Neural cell (in vitro differentiated cells): Measurements from ENCODE around the gene JMJD1C. TPM values are rescaled to one million over a fixed set of nuclear protein-coding genes. Genes with fewer than 3 reads are reported as not detected.
"Not testable (repeated sequence)": the region's sequence is repeated elsewhere in the genome, so short reads cannot be mapped to it uniquely, and the experiment has no call there.

Experiments used
- H2AFZ ChIP-seq: fragments of 200-600, 300-800 bp; sonication (generic), shearing (Covaris generic); 2 replicates; pipeline ENCODE4 v1.6.0; 2014; ENCODE audit warnings: low read depth, mild to moderate bottlenecking, antibody characterized with exemption, low read length, moderate library complexity
- H3F3A ChIP-seq: fragments of 200-600 bp; shearing (Covaris generic); 2 replicates; pipeline ENCODE4 v1.6.1; 2016; ENCODE audit warnings: mild to moderate bottlenecking, moderate library complexity, mixed read lengths, antibody characterized with exemption, low read length; ENCODE audit not compliant: insufficient read depth, poor library complexity, severe bottlenecking
- H3K27ac ChIP-seq: fragments of 200-600, 300-800 bp; sonication (generic), shearing (Covaris generic); 2 replicates; pipeline ENCODE4 v1.5.1; 2014; ENCODE audit warnings: mild to moderate bottlenecking, low read length, moderate library complexity
- H3K27me3 ChIP-seq: fragments of 300-800, 200-600 bp; sonication (generic), shearing (Covaris generic); 2 replicates; pipeline ENCODE4 v1.6.0; 2014; ENCODE audit warnings: mild to moderate bottlenecking, low read depth, low read length, moderate library complexity; ENCODE audit not compliant: insufficient read depth
- H3K36me3 ChIP-seq: fragments of 300-800, 200-600 bp; sonication (generic), shearing (Covaris generic); 2 replicates; pipeline ENCODE4 v1.5.1; 2014; ENCODE audit warnings: mild to moderate bottlenecking, antibody characterized with exemption, low read length, moderate library complexity; ENCODE audit not compliant: insufficient read depth
- H3K4me2 ChIP-seq: fragments of 300-800, 200-600 bp; sonication (generic), shearing (Covaris generic); 2 replicates; pipeline ENCODE4 v1.6.0; 2014; ENCODE audit warnings: mild to moderate bottlenecking, low read length
- H3K4me3 ChIP-seq: fragments of 300-800, 200-600 bp; sonication (generic), shearing (Covaris generic); 2 replicates; pipeline ENCODE4 v1.5.1; 2014; ENCODE audit warnings: mild to moderate bottlenecking, low read length, moderate library complexity
- H3K79me2 ChIP-seq: fragments of 200-600 bp; shearing (Covaris generic); replicated peaks from 2 replicates; pipeline ENCODE4 v1.6.0; 2014; ENCODE audit warnings: mild to moderate bottlenecking, low read length, moderate library complexity; ENCODE audit not compliant: insufficient read depth
- H3K9ac ChIP-seq: fragments of 300-800, 200-600 bp; sonication (generic), shearing (Covaris generic); 2 replicates; pipeline ENCODE4 v1.6.1; 2016; ENCODE audit warnings: mild to moderate bottlenecking, low read length, mixed read lengths
- H3K9me2 ChIP-seq: fragments of 200-600 bp; shearing (Covaris generic); 2 replicates; pipeline ENCODE4 v1.6.1; 2016; ENCODE audit warnings: mild to moderate bottlenecking, low read length, mixed read lengths; ENCODE audit not compliant: insufficient read depth
- H3K9me3 ChIP-seq: fragments of 200-600, 300-800 bp; sonication (generic), shearing (Covaris generic); 2 replicates; pipeline ENCODE4 v1.6.1; 2016; ENCODE audit warnings: mild to moderate bottlenecking, mixed run types, low read length, moderate library complexity, mixed read lengths
- H4K20me1 ChIP-seq: fragments of 200-600 bp; shearing (Covaris generic); 2 replicates; pipeline ENCODE4 v1.6.1; 2016; ENCODE audit warnings: mild to moderate bottlenecking, mixed run types; ENCODE audit not compliant: insufficient read depth
- CTCF ChIP-seq: fragments of 450-650 bp; IDR thresholded peaks from 2 replicates; pipeline ENCODE4 v1.5.1; 2014; ENCODE audit warnings: antibody characterized with exemption, mild to moderate bottlenecking, moderate library complexity; ENCODE audit not compliant: poor library complexity, severe bottlenecking
- EP300 ChIP-seq: fragments of 450-650 bp; conservative IDR thresholded peaks from 2 replicates; pipeline ENCODE4 v1.6.1; 2014; ENCODE audit warnings: antibody characterized with exemption, mild to moderate bottlenecking, moderate library complexity; ENCODE audit not compliant: poor library complexity, severe bottlenecking
- EZH2 ChIP-seq: fragments of 200-600, 300-800 bp; shearing (Covaris generic), sonication (generic); IDR thresholded peaks from 2 replicates; pipeline ENCODE4 v1.6.1; 2014; ENCODE audit warnings: antibody characterized with exemption, low read length, borderline replicate concordance, mild to moderate bottlenecking; ENCODE audit not compliant: insufficient read depth, poor library complexity, severe bottlenecking
- MXI1 ChIP-seq: fragments of 450-650 bp; conservative IDR thresholded peaks from 2 replicates; pipeline ENCODE4 v1.6.1; 2014; ENCODE audit warnings: antibody characterized with exemption, mild to moderate bottlenecking; ENCODE audit not compliant: poor library complexity, severe bottlenecking
- POLR2AphosphoS5 ChIP-seq: IDR thresholded peaks from 2 replicates; pipeline ENCODE4 v1.6.1; 2012
- RAD21 ChIP-seq: fragments of 450-650 bp; conservative IDR thresholded peaks from 2 replicates; pipeline ENCODE4 v1.6.1; 2014; ENCODE audit warnings: antibody characterized with exemption, mild to moderate bottlenecking, moderate library complexity
- SMC3 ChIP-seq: fragments of 450-650 bp; conservative IDR thresholded peaks from 2 replicates; pipeline ENCODE4 v1.6.1; 2014; ENCODE audit warnings: antibody characterized with exemption, mild to moderate bottlenecking, moderate library complexity; ENCODE audit not compliant: poor library complexity
- TAF1 ChIP-seq: IDR thresholded peaks from 2 replicates; pipeline ENCODE4 v1.6.1; 2012; ENCODE audit warnings: low read depth
- polyA plus RNA-seq: library from polyadenylated mRNA; depleted of rRNA; stranded (reverse); fragments of >200 nt; gene quantifications from 2 replicates; pipeline ENCODE4 v1.2.3, GENCODE V29; 2014
- TF ChIP-seq, protein P1 (sequence below): IDR thresholded peaks from 2 replicates; pipeline ENCODE4 v1.6.1; 2012; ENCODE audit warnings: borderline replicate concordance

JMJD1C gene
- polyA plus RNA-seq, 1 donor from 2014 or later: 108 TPM

- H3K27me3 ChIP-seq: no peaks in the 10 kb centered on the region
- TF ChIP-seq EZH2: no peak
- TF ChIP-seq POLR2AphosphoS5: no peak
- TF ChIP-seq, protein P1, sequence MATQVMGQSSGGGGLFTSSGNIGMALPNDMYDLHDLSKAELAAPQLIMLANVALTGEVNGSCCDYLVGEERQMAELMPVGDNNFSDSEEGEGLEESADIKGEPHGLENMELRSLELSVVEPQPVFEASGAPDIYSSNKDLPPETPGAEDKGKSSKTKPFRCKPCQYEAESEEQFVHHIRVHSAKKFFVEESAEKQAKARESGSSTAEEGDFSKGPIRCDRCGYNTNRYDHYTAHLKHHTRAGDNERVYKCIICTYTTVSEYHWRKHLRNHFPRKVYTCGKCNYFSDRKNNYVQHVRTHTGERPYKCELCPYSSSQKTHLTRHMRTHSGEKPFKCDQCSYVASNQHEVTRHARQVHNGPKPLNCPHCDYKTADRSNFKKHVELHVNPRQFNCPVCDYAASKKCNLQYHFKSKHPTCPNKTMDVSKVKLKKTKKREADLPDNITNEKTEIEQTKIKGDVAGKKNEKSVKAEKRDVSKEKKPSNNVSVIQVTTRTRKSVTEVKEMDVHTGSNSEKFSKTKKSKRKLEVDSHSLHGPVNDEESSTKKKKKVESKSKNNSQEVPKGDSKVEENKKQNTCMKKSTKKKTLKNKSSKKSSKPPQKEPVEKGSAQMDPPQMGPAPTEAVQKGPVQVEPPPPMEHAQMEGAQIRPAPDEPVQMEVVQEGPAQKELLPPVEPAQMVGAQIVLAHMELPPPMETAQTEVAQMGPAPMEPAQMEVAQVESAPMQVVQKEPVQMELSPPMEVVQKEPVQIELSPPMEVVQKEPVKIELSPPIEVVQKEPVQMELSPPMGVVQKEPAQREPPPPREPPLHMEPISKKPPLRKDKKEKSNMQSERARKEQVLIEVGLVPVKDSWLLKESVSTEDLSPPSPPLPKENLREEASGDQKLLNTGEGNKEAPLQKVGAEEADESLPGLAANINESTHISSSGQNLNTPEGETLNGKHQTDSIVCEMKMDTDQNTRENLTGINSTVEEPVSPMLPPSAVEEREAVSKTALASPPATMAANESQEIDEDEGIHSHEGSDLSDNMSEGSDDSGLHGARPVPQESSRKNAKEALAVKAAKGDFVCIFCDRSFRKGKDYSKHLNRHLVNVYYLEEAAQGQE: no peak
- no peak for TF ChIP-seq SMC3
- no peak for TF ChIP-seq EP300
- TF ChIP-seq TAF1: no peak
- no peak for TF ChIP-seq CTCF
- TF ChIP-seq RAD21: no peak
- TF ChIP-seq MXI1: no peak
- no peaks in the 10 kb centered on the region for H3K36me3 ChIP-seq
- H3F3A ChIP-seq: peaks cover 3% of the 10 kb centered on the region
- H3K9me3 ChIP-seq: no peaks in the 10 kb centered on the region
- H2AFZ ChIP-seq: no peak overlapping the region
- no peak overlapping the region for H3K4me2 ChIP-seq
- H3K9ac ChIP-seq: no peak overlapping the region
- H3K4me3 ChIP-seq: no peak overlapping the region
- H4K20me1 ChIP-seq: no peaks in the 10 kb centered on the region
- no peaks in the 10 kb centered on the region for H3K9me2 ChIP-seq
- H3K79me2 ChIP-seq: peaks cover 32% of the 10 kb centered on the region
- H3K27ac ChIP-seq: no peak overlapping the region
Observed at GRCh38 chr10:63237396-63237795, 228.4 kb downstream of the JMJD1C start.

DNA sequence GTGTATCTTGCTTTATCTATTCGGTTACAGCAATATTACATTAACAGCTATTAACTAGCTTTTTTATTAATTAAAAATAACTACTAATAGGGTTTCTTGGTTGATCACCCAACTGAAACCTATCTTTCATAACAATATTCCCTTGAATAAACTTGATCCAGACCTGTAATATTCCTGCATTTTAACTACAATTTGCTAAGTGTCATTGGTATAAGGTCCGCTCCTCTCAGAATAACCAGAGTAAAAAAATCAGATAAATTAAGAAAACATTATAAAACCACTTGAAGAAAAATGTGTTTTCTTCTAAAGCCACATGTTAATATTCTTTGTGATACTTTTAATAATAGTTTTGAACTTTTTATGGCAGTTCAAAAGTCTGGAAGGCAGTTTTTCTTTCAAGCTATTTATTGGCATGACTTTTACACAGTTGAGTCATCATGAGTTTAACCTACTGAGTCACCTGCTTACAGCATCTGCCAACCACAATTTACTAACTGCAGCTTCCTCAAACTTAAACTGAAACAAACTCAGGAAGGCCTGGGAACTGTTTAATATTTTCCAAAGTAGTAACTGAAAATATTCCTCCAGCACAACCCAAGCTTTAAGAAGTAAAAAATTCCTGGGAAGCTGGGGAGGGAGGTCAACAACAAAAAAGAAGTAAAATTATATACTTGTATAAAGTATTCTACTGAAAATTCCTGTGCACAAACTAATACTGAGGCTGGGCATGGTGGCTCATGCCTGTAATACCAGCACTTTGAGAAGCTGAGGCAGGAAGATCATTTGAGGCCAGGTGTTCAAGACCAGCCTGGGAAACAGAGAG, 229.5 kb downstream of the JMJD1C start:
- TF ChIP-seq SMC3 (no peak), POLR2AphosphoS5 (no peak), TAF1 (no peak)
- H3K79me2 ChIP-seq: peaks cover 37% of the 10 kb centered on the region
- H3F3A ChIP-seq: peaks cover 3% of the 10 kb centered on the region
- no peak overlapping the region for H3K4me3 ChIP-seq
- H3K9ac ChIP-seq: no peak overlapping the region
- H3K27me3 ChIP-seq: no peaks in the 10 kb centered on the region
- H3K9me2 ChIP-seq: no peaks in the 10 kb centered on the region
- no peaks in the 10 kb centered on the region for H4K20me1 ChIP-seq
- H3K27ac ChIP-seq: no peak overlapping the region
- H3K4me2 ChIP-seq: no peak overlapping the region
- H3K36me3 ChIP-seq: no peaks in the 10 kb centered on the region
- H2AFZ ChIP-seq: no peak overlapping the region
- H3K9me3 ChIP-seq: no peaks in the 10 kb centered on the region

DNA sequence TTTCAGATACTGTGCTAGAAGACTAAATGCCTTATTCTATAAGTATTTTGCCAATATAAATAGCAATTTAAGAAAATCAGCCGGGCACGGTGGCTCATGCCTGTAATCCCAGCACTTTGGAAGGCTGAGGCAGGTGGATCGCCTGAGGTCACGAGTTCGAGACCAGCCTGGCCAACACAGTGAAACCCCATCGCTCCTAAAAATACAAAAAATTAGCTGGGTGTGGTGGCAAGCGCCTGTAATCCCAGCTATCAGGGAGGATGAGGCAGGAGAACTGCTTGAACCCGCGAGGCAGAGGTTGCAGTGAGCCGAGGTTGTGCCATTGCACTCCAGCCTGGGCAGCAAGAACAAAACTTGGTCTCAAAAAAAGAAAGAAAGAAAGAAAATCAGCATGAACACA, 230.6 kb downstream of the JMJD1C start:
- H3K9ac ChIP-seq, H3K4me3 ChIP-seq, H3K9me2 ChIP-seq, H3K27me3 ChIP-seq, H2AFZ ChIP-seq, H3K4me2 ChIP-seq, H3K9me3 ChIP-seq, H4K20me1 ChIP-seq, H3F3A ChIP-seq, H3K27ac ChIP-seq, H3K36me3 ChIP-seq: not testable (repeated sequence)
- peaks cover 44% of the 10 kb centered on the region for H3K79me2 ChIP-seq
